Iris pigment epithelial cell (primary cell): Measurements from ENCODE around the gene ANKFY1.
"Not testable (repeated sequence)": the region's sequence is repeated elsewhere in the genome, so short reads cannot be mapped to it uniquely, and the experiment has no call there.

ENCODE experiments used
- DNase-seq: peaks from one replicate; pipeline ENCODE4 v3.0.0-alpha.2; 2011; ENCODE audit warnings: low read depth

The ANKFY1 gene

DNA sequence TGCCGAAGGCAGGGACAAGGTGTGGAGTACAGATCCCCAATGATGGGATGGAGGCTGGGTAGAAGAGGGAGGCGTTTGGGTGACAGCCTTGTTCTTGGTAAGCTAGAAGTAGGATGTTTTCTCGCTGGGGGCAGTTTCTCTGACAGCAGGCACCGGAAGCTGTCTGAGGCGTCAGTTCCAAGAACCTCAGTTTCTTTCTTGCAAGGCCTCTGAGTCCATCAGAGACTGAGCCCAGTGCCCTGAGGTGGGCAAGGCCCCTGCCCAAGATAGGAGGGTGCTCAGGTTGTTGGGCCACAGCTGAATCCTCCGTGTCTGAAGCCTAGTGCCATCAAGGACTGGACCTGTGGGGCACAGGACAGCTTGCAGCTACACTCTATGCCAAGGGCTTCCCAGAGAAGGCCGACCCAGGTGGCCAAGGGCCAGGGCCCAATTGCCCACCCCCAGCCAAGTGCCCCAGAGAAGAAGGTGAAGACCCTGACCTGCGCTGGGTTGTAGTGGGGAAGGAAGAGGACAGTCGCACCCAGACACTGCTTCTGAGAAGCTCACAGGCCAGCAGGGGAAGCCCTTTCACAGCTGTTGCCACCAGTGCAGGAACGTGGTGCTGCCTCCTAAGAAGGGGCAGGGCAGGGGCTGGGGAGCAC is 107.7 kb downstream of the ANKFY1 start:
- no peak for DNase-seq

DNA sequence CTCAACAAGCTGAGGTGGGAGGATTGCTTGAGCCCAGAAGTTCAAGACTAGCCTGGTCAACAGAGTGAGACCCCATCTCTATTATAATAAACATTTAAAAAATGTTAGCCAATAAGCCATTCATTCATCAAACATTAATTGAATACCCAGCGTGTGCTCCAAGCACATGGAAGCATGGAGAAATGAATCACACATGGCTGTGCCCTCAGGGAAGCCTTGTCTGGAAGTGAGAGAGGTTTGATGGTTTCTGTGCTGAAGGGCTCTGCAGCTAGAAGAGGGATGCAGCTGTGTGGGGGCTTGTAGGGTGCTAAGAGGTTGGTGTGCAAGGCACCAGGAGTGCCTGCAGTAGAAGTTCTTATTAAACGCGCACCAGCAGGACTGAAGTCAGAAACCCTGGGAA is 109.6 kb downstream of the ANKFY1 start:
- no peak for DNase-seq

DNA sequence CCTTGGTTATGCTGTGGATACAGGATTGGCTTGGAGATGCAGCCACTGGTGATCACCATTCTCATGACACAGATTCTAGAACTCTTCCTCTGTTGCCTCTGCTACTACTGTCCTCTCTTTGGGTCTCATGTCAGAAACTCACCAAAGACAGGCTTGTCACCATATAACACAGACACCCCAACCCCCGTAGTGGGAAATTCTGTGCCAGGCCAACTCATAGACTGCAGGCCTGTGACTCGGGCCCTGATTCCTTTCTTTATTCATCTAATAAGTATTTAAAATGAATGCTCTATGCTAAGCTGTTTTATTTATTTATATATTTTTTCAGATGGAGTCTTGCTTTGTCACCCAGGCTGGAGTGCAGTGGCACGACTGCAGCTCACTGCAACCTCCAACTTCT is 111.3 kb downstream of the ANKFY1 start:
- peak; percentile 67 for DNase-seq

DNA sequence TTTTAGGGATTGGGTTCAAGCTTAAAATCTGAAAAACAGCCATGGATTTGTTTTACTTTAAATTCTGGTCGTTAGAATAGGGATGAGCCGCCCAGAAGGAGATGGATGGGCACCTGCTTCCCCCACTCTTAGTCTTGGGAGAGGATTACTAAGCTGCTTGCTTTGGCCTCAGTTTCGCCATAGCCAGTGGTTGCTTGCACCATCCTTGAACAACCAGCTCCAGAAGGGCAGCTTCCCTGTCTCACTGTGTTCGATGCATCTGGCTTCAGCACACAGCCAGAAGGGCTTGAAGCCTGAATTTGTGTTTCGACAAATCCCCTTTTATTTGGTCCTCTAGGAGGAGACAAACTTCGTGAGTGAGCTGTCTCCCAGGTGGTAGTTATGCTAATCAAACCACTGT is 113.7 kb downstream of the ANKFY1 start:
- peak; percentile 4 for DNase-seq

DNA sequence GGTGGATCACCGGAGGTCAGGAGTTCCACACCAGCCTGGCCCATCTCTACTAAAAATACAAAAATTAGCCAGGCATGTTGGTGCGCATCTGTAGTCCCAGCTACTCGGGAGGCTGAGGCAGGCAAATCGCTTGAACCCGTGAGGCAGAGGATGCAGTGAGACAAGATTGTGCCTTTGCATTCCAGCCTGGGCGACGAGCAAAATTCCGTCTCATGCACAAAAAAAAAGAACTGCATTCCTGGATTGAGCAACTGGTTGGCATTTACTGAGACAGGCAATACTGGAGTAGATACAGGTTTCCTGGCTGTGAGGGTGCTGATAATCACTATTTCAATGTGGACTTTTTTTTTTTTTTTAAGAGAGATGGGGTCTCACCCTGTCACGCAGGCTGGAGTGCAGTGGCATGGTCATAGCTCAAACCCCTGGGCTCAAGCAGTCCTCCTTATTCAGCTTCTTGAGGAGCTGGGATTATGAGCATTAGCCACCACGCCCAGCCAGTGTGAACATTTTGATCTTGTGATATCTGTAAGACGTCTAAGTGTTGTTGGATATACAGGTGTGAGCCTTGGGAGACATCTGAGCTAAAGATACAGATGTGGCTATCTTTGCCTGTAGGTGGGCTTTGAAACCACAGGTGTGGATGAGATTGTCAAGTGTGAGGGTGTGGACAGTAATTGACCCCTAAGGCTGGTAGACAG is 115.0 kb downstream of the ANKFY1 start:
- no peak for DNase-seq

DNA sequence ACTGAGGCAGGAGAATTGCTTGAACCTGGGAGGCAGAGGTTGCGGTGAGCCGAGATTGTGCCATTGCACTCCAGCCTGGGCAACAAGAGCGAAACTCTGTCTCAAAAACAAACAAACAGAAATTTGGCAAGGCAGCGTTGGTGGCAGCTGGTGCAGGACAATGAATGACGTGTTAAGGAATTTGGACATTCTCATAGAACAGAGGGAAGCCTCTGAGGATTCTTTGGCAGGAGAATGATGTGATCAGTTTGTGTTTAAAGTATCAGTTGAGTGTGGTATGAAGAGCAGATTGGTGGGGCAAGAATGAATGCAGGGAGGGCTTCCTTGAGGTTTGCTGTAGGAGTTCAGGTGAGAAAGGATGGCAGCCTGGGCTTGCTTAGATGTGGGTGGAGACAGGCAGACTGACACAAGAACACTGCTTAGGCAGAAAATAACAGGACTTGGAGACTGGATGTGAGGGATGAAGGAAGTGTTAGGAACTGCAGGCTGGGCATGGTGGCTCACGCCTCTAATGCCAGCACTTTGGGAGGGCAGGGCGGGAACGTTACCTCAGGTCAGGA is 115.9 kb downstream of the ANKFY1 start:
- DNase-seq, result no peak

DNA sequence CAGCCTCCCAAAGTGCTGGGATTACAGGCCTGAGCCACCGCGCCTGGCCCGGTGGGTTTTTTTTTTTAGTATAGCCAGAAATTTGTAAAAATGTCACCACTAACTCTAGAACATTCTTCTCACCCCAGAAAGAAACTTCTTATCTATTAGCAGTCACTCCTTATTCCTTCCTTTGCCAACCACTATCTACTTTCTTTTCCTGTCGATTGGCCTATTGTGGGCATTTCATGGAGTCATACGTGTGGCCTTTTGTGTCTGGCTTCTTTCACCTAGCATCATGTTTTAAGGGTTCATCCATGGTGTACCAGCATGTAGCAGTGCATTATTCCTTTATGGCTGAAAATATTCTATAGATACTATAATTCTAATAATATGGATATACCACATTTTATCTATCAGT is 117.1 kb downstream of the ANKFY1 start:
- no peak for DNase-seq

DNA sequence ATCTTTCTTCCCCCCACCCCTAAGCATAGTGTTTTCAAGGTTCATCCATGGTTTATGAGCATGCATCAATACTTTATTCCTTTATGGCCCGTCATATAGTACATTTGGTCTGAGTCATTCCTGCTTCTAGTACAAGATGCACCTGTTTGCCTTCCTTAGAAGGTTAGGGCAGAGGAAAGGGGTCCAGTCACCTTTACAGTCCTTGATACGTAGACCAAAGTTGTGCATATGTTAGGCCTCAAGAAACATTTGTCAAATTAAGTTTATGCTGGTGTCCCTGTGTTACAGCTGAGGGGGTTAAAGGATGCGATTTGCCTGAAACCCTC is 119.4 kb downstream of the ANKFY1 start:
- no peak for DNase-seq

DNA sequence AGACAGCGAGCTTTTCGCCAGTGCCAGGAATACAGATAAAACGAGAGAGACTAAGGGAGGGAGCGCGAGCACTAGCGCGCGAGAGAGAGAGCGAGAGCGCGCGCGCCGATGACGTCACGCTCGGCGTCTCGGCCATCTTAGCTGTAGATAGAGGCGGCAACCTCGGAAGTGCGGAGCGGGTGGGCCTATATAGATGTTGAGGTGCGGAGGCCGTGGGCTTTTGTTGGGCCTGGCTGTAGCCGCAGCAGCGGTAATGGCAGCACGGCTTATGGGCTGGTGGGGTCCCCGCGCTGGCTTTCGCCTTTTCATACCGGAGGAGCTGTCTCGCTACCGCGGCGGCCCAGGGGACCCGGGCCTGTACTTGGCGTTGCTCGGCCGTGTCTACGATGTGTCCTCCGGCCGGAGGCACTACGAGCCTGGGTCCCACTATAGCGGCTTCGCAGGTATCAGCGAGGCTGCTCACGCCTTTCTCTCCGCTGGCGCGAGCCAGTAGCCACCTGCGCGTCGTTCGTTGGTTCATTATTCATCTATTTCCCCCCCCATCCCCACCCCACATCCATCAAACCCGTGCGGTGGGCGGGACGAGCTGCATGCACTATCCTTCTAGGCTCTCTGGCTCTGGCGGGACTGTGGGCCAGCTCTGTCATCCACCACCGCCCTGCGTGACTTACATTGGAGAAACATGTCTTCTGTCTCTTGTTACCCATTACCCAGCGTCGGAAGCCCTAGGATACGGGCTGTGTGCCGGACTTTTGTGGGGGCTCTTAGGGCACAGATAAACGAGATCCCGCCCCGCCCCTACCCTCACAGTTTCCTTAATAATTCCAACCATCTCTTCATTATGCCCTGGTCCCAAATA is 120.0 kb downstream of the ANKFY1 start:
- peak; percentile 94 for DNase-seq

DNA sequence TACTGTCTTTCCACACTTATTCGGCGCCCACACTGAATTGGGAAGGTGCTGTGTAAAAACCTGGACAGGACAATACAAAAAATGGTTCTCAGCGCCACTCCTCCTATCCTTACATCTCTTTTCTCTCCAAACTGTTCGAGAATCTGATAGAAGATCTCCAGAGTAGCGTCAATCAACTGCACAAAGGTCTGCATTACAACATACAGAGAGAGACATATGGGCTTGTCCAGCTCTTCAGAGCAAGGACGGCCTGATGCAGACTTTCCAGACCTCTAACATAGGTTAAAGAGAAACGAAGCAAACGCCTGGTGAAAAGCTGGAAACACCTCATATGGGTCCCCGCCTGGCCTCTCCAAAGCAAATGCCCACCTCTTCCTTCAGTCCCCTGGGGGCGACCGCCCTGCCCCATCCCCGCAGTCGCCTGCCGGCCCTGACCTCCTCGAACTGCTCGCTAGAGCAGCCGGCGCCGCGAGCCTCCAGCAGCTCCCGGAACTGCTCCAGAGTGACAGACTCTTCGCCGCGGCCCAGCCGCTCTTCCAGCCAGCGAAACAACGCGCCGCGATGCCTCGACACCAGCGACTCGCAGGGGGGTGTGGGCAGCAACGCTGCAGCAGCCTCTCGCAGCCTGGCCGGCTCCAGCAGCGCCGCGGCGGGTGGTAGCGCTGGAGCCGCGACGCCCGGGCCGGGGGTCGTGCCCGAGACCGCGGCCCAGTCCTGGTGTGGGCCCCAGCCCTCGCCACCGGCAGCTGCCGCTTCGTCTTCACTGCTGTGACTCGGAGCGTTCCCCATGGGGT is 121.5 kb downstream of the ANKFY1 start:
- DNase-seq, result peak; percentile 51

DNA sequence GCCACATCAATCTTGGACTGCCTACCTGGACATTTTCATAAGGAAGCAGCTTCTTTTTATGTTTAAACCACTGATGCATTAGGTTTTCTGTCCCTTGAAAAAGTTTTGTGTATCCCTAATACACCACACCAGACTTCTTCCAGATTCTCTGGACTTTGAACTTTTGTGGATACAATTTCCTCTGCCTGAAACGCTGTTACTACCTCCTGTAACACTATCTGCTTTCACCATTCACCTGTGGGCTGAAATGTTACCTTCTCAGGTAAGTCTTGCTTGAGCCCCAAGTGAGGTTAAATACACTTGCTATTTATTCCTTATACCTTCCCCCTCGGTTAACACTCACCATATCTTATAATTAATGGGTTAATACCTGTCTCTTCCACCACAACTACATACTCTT is 123.7 kb downstream of the ANKFY1 start:
- DNase-seq, result no peak

DNA sequence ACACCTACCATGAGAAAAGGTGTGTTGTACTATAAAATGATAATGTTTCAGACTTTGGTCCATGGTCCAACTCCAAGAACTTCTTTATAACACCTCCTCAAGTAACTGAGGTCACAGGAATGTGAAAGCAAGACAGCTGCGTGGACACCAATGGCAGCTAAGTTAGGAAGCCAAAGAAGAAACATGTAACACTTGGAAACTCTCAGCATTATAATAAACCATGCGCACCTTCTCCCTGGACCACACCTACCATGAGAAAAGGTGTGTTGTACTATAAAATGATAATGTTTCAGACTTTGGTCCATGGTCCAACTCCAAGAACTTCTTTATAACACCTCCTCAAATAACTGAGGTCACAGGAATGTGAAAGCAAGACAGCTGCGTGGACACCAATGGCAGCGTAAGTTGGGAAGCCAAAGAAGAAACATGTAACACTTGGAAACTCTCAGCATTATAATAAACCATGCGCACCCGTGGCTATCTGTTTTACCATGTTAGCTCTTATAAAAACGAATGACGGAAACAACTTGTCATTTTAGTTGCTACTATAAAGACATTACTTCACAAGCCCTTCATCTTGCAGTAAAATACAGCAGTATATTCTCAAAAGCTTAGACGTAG is 124.8 kb downstream of the ANKFY1 start:
- not testable (repeated sequence) for DNase-seq

DNA sequence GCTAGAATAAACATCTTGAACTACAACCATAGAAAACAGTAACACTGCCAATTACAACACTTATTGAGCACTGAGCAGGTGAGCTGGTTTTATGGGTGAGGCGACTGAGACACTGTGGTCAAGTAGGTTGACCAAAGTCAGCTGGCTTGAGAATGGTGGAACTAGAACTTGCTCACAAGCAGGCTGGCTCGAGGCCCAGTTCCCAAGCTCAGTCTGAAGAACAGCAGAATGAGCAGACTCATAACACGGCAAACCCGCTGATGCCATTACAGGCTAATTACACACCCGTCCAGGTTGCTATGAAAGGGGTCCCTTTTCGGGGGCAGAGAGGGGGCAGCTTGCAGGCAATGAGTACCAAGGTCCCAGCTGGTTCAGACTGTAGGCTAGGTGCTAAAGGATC is 127.4 kb downstream of the ANKFY1 start:
- peak; percentile 52 for DNase-seq

DNA sequence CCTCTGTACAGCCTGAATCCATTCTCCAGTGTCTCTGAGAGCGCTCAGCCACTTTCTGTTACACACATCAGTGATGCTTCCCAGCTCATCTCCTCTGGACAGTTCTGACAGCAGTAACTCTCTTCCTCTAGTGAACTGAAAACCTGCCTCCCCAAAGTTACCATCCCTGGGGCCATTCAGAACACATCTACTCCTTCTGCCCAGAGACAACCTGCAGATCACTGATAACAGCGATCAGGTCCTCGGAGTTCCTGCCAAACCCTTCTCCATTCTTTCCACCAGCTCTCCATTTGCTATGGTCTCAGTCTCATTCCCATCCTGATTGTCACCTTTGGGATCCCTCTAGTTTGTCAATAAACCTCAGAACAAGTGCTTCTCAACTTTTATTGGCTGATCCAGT is 128.3 kb downstream of the ANKFY1 start:
- DNase-seq, result no peak

DNA sequence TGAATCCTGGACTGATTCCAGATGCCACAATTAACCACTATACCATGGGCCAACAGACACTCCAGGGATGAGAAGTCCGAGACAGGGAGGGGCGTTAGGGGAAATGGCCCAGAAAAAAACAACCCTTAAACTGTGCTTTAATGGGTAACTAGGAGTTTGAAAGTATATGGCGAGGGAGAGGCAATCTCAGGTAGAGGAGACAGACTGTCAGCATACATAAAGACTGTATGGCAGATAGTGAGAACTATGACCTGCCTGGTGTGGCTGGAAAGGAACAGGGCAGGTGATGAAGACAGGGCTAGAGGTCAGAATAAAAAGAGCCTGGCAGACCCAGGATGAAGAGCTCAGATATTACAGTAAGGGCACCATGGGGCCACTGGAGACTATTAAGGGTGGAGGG is 129.1 kb downstream of the ANKFY1 start:
- no peak for DNase-seq

DNA sequence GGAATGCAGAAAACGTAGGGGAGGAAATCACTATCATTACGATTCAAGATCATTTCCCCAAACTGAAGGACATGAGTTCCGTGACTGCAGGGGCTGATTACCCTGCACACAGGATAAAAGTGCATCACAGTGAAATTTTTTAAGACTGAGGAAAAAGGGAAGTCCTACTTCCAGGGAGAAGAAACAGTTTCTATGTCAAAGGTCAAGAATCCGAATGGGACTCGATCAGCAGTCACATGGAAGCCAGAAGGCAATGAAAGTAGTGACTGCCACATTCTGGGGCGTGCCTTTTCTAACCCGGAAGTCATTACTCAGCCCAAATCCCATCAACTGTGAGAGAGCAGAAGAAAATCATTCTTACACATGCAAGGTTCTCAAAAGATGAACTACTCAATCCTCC is 133.1 kb downstream of the ANKFY1 start:
- peak; percentile 44 for DNase-seq

DNA sequence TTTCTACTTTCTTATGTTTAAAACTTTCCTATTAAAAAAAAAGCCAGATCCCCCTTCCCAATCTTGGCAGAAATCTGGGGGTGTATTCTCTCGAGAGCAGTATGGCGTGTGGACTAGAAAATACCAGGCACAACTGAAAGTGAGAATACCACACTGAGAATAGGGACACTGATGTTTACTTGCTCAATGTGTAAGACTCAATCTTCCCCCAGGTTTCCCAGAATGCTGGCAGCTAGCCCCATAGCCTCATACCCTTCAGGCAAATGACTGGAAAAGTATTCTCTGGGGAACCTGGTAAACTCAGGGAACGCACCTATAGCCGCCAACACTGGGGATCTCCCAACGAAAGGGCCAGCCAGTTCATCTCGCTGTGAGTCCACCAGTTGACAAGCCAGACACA is 136.2 kb downstream of the ANKFY1 start:
- peak; percentile 22 for DNase-seq

DNA sequence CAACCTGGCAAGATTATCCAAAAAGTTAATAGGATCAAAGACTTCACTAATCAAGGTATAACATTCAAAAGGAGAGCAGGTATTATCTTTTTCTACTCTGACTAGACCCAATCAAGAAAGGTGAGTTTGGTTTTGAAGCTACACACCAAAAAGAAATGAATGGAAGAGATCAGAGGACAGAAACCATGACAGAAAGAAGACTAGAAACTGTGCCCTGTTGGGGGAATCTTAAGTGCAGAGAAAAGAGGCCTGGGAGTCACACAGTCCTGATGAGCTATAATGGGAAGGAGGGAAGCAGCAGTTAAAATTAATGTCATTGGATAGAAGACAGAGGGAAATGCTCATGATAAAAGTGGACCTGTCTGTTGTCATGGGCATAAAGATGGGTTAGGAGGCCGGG is 138.2 kb downstream of the ANKFY1 start:
- DNase-seq, result no peak

DNA sequence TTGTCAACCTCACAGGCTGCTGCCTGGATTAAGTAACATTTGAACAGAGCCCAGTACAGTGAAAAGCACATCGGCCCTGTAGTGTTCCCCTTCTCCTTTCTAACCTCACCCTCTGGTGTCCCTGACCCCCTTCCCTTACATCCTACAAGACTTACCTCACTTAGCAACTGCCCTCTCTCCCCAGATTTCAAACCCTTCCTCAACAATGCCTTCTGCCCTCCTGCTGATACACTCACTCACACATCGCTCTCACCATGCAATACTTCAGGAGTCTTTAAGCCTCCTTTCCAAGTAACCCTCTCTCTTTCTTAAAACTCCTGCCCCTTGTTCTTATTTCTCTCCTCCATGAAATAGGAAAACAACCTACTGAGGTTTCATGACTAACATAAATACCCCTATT is 138.8 kb downstream of the ANKFY1 start:
- no peak for DNase-seq

DNA sequence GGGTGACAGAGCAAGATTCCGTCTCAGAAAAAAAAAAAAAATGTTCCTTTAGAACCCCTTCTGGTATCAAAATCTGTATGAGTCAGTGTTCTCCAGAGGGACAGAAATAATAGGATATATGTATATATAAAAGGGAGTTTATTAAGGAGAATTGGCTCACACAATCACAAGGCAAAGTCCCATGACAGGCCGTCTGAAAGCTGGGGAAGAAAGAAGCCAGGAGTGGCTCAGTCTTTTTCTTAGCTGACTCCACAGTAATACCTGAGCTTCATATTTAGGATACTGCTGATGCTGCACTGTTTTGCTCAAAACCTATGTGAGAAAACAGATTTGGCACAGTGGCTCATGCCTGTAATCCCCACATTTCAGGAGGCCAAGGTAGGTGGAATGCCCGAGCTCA is 143.4 kb downstream of the ANKFY1 start:
- DNase-seq, result no peak

DNA sequence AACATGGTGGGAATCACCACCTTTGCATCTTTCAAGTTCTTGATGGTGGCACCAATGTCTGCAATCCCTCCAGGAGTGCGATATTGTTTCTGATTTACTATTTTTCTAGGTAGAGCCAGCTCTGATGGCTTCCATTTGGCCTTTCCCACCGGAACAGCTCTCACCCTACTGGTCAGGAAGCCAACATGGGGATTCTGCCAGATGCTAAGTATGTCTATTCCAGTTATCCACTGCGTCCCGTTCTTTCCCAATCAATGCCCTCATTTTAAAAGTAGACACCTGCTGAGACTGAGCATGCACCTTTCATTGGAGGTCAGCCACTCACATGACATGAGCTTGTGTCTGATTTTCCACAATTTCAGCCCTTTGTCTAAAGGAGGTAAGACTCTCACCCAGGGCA is 144.5 kb downstream of the ANKFY1 start:
- no peak for DNase-seq
